GM23248 (cell line): ENCODE data around the gene ATF7IP.

Experiments
- EZH2 ChIP-seq: fragments of 200-600 bp; sonication (generic); IDR thresholded peaks from 2 replicates; pipeline ENCODE4 v1.6.1; 2018; ENCODE audit warnings: antibody characterized with exemption, mild to moderate bottlenecking; ENCODE audit not compliant: insufficient read depth, poor library complexity, severe bottlenecking
- EZH2phosphoT487 ChIP-seq: fragments of 200-600 bp; sonication (generic); IDR thresholded peaks from 2 replicates; pipeline ENCODE4 v1.6.1; 2018; ENCODE audit warnings: antibody characterized with exemption, moderate library complexity, mild to moderate bottlenecking, low read depth; ENCODE audit not compliant: insufficient read depth

- no peak for TF ChIP-seq EZH2
- TF ChIP-seq EZH2phosphoT487 = no peak
Measured at GRCh38 chr12:14322403-14322802, 43.1 kb upstream of the ATF7IP start.
